H4 (cell line): ENCODE measurements around the gene TBC1D4. TPM values are rescaled to one million over a fixed set of nuclear protein-coding genes. Genes with fewer than 3 reads are reported as not detected.
A peak's percentile ranks its signal among the peaks of the same experiment; 100 is the strongest.

Source experiments
- DNase-seq: peaks from one replicate; pipeline ENCODE4 v3.0.0-alpha.2; 2015; ENCODE audit warnings: low spot score
- total RNA-seq: library from RNA; depleted of rRNA; stranded (reverse); fragments of >200 nt; shearing (Covaris generic); gene quantifications from 2 replicates; pipeline ENCODE4 v1.2.3, GENCODE V29; 2014

TBC1D4 gene
- total RNA-seq, 1 experiment from 2014 or later = 4.1 TPM

DNA sequence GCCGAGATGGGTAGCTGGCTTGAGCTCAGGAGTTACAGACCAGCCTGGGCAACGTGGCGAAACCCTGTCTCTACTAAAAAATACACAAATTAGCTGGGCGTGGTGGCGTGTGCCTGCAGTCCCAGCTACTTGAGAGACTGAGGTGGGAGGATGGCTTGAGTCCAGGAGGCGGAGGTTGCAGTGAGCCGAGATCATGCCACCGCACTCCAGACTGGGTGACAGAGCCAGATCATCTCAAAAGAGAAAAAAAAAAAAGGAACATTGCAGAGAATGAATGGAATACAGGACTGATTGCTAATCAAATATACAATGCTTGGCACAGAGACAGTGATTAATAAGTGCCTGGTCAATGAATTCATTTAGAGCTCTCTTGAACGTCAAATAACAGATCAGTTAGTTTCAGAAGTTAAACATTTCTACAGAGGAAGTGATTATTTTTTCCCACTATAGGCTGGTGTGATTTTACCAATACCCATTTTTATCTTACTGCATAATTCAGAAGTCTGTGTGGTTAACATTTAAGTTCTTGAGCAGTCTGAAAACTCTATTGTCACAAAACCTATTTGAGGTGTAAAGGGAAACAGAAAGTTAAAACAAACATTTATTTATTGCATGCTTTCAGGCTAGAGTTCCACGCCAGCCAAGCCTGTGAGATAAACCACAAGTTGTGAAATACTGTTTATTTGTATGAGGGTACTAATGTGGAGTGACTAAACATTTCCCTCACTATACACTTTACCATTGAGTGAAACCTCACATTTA, 7.7 kb upstream of the TBC1D4 start:
- peak; percentile 87 for DNase-seq

DNA sequence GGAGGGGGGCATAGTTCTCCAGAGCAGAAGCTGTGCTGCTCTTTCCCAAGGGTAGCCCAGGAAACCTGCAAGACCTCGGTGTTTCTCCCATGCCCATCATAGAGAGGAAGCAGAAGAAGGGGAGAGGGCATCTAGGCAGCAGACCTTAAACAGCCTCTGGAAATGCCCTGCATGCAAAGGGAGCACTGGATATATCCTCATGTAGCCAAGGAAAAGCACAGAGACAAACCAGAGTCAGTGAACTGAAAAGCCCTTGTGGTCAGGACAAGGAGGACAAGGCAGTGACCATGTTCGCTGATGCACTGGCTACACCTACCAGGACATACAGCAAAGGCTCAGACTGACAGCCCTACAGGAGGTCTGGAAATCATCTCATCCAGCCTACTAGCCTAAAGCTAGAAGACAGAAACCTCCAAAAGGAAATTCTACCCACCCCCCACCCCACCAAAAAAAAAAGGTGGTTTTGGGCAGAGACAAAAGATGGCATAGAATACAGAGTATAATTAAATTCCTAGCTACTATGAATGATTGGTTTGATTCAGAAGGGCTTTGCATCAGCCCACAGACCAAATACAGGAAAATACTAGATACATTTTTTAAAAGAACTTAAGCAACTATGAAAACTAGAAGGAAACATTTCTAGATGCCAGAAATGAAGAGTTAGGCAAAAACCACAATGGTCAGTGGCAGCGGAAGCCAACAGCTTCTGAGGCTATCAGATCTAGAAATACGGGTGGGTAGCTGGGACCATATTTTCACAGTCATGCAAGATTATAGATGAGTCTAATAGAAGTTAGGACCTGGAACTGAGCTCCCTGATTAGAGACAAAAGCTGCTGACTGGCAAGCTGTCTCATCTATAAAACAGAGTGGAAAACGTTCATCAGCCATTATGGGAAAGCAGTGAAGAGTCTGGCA, 4.4 kb upstream of the TBC1D4 start:
- DNase-seq = no peak

DNA sequence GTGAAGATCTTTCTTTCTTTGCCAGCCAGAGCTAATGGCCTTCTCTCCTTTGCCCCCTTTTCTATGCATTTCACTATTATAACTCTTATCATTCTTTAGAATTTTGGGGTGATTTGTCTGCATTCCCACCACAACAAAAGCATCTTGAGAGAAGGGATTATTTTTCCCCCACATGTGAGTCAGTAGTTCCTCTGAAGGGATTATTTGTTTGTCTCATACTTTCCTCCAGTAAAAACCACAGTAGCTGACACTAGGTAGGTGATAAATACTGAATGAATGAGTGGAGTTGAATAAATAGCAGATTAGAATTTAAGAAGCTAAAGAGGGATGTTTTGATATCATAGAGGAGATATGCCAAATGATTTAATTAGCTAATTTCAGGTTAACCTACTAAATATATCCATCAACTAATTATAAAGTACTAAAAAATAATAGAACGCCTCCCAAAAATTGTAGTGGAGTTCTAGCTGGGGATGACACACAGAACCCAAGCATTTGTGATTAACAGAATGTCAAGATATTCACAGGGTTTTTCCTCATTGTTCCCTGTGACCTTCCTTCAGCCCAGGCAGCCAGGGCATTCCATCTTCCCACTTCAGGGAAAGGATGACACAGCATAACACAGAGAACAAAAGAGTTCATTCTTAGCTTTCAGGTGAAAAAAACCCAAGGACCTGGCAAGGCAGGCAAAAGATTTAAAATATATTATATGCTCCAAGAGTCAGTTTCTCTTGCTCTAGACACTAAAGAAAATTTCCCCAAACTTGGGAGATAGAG, 3.5 kb upstream of the TBC1D4 start:
- DNase-seq = peak; percentile 24

DNA sequence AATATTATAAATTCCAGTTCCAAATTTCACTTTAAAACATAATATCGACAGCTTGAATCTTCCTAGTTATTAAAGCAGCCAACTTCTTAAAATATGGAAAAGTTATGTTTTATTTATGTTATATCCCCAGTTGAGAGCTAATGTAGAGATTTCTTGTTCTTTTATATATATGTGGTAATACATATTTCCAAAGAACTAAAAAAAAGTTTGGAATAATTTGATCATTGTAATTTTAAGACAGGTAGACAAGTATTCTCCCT, 781 bp upstream of the TBC1D4 start:
- no peak for DNase-seq

DNA sequence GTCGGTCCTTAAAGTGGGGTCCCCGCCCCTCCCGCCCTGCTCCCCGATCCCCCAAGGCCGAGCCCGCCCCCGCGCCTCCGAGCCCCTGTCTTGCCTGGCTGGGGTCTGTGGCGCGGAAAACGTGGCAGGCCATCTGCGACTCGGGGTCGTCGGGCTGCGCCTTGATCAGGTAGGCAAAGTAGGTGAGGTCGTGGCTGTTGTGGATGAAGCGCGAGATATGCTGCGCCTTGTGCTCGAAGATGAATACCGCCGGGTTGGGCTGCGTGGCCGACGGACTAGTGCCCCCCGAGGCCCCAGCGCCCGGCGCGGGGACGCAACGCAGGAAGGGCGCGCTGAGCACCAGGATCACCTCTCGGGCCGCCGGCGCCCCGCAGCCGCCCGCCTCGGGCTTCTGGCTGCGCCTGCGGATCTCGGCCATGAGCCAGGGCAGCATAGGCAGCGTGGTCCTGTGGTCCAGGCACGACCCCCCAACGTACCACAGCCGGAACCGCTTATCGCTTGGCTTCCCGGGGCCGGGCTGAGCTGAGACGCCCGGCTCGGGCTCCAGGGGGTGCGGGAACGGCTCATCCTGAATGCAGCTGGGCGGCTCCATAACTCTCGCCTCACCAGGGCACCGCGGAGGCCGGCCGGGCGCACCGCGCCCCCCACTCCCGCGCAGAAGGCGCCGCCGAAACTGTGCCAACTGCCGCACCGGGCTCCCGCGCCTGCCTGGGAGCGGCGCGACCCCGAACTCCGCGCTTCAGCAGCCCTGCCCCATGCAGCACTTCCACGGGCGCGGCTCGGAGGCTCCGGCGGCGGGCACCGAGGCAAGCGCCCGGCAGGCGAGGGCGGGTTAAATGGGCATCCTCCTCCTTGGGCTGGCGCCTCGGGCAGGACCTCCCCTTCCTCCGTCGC, 546 bp downstream of the TBC1D4 start:
- DNase-seq = no peak

DNA sequence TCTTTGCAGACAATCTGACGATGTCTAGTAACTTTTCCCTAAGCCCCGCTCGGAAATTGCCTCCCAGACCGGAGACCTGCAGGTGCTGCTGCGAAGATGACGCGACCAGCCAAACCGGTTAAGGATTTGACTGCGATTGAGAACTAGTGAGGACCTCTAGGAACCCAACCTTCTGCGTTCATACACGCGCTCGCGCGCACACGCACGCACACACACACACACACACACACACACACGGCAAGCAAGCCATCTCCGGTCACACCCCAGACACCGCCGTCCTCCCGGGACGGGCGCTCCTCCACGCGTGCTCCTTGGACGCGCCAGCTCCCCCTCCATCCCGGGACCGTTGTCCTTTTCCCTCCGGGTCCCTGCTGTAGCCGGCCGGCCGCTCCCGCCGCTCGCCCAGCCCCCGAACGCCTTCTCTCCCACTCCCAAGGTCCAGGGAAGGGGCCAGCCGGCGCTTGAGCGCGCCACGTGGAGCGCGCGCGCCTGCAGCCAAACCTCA, 1.2 kb downstream of the TBC1D4 start:
- no peak for DNase-seq

DNA sequence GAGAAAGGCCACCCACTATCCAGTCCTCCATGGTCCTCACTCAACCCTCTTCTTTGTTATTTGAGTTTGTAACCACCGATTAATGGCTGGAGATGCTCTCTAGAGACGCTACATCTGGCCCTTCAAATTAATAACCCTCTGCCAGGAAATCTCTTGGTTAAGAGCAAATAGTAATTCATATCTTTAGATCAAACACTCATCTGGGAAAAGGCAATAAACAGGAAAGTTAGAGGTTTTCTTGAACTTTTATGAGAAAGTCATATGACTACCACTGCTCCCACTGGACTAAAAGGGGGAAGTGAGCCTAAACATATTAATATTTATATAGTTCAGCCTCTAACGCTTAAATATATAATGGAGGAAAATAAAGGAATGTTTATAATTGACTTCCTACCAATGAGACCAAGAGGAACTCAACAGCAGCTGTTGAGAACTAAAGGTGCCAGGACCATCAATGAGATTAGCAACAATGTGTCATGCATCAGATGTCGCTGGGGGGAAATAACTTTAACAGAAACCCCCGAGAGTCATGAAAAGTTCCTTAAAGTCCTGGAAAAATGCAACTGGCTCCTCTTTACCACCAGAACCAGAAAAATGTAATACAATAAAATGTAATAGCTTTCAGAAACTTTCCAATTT, 2.7 kb downstream of the TBC1D4 start:
- no peak for DNase-seq

DNA sequence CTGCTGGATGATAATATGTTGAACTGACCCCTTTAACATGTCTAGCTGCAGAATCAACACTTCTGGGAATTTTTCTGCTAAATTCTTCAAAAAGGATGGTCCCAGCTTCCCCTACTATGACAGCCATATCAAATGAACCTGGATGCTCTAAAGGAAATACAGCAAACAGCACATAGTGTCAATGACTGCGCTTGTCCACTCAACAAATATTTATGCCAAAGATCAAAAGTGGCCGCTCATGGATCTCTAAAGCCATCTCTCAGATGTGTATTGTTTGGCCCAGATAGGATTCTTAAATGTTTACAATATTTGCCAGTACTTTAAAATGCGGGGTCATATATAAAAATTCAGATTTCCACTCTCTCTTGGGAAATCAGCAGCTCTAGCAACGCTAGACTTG, 3.3 kb downstream of the TBC1D4 start:
- DNase-seq = no peak

DNA sequence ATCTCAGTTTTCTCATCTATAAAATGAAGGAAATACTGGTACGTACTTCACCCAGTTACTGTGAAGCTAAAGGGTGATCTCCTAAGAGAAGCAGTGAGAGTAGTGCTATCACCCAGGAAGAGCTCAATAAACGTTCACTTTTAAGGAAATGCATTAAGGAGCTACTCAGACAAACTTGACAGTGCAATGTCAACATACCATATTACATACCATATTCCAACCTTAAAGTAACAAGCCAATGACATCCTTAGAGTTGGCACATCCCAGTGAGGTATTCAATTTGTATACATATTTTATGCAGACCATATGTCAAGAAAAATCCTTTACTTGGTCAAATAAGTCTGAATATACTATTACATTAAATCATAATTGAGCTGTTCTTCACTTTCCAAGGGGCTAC, 7.0 kb downstream of the TBC1D4 start:
- no peak for DNase-seq

DNA sequence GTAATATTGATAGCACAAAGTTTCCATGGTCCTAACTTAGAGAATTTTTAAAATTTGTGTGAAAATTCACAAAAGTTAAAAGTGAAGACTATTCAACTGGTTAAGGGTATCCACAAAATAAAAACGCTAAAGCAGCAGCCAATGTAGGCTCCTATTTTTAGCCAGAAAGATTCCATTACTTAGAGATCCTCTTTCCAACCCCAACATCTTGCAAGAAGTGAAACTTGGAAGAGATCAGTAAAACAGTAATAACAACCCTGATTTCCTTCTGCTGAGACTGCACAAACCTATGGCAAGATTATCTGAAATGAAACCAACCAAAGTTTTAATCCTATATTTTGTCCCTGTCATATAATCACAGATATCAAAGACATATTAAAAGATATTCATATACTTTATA, 8.5 kb downstream of the TBC1D4 start:
- DNase-seq = no peak

DNA sequence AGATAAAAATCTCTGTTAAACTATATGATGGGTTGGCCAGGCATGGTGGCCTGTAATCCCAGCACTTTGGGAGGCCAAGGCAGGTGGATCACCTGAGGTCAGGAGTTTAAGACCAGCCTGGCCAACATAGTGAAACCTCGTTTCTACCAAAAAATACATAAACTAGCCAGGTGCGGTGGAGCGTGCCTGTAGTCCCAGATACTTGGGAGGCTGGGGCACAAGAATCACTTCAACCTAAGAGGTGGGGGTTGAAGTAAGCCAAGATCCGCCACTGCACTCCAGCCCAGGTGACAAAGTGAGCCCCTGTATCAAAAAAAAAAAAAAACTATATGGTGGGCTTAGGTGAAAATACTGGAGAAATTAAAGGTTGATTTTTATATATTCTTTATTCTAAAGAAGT, 11.3 kb downstream of the TBC1D4 start:
- DNase-seq = no peak

DNA sequence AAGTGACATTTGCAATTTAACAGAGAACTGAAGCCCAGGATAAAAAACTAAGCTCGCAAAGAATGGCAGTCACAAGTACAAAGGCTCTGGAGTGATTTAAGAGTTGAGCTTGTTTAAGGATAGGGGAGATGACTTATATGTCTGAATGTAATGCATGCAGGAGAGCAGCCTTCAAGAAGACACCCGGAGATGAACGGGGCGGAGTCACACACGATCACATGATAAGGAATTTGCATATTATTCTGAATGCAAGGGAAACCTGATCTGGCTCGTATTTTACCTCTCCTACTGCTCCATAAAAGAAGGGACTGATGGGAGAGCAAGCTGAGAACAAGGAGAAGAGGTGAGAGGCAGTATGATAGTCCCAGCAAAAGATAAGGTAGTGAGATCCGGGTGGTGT, 12.9 kb downstream of the TBC1D4 start:
- no peak for DNase-seq

DNA sequence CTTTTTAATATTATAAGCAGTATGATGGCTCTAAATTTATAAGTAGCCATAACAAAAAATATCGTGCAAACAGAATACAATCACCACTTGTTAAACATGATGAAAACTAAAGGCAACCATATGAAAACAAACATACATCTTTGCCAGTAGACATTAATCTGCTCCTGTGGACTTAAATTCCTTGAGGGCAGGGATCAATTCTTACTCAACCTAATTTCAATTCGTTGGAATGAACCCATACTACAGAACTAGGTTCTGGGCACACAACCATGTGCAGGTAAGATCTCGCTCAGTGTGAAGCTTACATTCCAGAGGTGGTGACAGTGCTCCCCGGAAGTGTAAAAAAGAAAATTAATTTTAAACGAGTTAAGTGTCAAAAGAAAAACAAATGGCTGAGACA, 13.4 kb downstream of the TBC1D4 start:
- DNase-seq = no peak

DNA sequence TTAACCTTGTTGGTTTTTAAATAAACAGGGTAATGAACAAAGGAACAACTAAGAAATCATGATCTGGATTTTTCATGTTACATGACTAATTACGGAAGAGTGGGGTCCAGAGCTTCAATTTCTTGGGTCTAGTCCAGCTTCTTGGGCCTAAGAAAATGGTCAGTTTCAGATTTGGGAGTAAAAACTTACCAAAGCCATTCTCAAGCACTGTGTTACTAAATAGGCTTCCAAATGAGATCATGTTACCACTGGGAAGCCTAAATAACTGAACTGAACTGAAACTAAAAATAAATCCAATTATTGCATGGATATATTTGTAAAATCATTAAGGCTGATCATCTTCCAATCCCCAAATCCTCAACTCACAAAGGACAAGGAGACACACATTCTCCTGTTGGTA, 13.9 kb downstream of the TBC1D4 start:
- DNase-seq = no peak

DNA sequence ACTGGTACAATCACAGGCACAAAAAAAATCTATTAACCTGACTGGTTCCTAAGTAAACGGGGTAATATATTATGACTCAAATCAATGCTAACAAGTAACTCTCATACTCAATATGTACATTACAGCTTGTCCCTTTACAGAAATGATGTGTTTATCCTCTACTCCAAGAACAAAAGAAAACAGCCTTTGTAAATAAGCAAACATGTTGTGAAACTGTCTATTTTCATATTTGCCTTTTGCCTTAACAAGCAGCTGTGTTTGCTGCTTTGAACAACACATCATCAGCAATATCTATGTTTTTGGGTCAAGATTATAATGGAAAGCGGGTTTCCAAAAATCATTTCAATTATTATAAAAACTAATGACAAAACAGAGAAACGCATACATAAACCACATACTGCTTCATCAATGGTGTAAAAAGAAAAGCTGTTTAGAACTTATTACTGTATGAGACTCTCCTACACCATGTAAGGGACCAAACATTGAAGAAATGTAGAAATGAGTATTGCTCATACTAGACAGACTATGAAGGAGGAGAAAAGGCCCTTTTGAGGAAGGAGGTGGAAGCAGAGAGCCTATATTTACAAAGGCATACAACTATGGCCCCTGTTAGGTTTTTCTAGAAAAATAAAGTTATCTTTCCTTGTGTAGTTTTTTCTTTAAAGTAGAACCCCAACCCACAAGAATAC, 14.8 kb downstream of the TBC1D4 start:
- DNase-seq = no peak

DNA sequence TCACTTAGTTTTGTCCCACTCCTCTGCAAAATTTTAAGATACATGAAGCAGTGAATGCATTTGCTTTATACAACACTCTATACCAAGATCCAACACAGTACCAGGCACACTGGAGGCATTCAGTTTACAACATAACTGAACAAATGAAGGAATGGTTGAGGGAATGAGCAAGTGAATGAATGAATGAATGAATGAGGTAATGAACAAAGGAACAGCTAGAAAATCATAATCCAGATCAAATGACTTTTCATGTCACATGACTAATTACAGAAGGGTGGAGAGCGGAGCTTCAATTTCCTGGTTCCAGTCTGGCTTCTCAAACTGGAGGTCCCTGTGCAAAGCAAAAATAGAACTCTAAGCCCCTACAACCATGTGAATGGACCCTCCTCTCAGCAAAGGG, 16.7 kb downstream of the TBC1D4 start:
- DNase-seq = no peak

DNA sequence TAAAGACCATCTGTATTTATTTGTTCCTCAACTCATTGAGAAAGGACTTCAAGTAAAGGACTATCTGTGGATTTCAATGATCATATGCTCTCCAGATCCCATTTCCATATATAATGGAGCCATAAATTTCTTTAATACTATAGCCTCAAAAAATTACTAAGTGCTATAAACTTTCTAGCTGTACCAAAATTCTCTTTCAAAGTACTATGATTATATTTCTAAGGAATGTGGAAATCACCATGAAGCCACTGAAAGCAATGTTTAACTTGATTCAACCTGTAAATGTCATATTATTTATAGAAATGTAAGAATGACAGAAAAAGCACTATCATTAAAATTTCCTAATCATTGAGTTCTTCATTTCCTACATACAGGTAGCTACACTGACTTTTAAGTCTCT, 20.7 kb downstream of the TBC1D4 start:
- no peak for DNase-seq

DNA sequence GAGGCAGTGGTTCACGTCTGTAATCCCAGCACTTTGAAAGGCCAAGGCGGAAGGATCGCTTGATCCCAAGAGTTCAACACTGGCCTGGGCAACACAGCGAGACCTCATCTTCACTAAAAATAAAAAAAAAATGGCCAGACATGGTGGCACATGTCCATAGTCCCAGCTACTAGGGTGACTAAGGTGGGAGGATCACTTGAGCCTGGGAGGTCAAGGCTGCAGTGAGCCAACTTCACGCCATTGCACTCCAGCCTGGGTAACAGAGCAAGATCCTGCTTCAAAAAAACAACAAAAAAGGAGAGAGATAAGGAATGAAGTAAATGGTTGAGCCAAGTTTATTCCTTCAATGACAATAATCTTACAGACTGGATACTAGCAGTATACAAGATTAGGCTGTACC, 21.3 kb downstream of the TBC1D4 start:
- DNase-seq = no peak

DNA sequence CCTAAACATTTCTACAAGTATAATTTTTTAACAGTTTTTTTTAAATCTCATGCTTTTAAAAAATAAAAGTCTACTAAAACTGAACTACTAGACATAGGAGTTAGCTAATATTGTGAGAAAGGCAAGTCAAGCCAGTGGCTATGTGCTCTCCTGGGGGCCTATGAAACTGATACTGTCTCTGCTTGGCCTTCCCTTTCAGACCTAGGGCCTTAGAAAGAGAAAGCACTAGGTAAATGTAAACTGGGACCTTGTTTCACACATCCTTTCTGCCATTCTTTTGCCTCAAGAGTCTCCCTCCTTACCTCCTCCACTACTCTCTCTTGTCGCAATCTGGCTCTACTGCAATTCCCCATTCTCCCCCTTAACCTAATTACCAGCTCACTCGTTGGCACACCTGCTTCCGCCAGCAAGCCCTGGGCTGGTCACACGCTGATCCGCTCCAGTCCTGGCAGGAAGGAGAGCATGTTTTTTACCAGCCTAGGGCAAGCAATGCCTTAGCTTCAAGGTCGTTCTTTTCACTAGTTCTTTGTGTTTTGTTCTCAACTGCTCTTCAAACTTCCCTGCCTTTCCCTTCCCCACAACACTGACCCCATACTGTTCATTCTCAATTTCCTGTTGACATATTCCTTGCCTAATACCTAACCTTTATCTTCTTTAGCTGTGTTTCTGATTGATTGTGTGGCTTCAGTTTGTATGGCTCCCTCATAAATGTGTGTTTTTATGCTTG, 23.1 kb downstream of the TBC1D4 start:
- DNase-seq = no peak

DNA sequence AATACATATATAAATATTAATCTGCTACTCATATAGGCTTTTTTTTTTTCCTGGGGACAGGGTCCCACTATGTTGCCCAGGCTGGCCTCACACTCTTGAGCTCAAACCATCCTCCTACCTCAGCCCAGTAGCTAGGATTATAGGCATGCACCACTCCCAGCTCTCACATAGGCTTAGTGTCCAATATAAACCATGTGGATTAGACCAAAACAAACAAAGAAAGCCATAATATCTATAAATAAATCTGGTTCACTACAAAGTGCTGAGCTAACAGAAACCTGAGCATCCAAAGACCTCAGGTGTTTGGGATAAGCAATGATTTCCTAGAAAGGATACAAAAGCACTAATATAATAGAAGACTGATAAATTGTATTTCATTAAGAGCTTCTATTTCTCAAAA, 26.0 kb downstream of the TBC1D4 start:
- no peak for DNase-seq
